GM18951 (cell line): ENCODE data around the gene CMTM8.

Experiments
- POLR2A ChIP-seq: IDR thresholded peaks from 4 replicates; pipeline ENCODE4 v1.6.1; 2011; ENCODE audit warnings: mild to moderate bottlenecking; ENCODE audit not compliant: insufficient read length, insufficient read depth; ENCODE audit errors: extremely low read depth
- in situ Hi-C: fragments of 300-500 bp; cut with MboI; formaldehyde crosslinking; loops from one replicate; pipeline ENCODE4 v1.12.0; 2022; ENCODE audit warnings: low sequenced_read_pairs, mixed read lengths, inconsistent platforms; ENCODE audit not compliant: unreplicated experiment

CMTM8 gene

GRCh38 chr3:32325927-32326326 is 87.4 kb downstream of the CMTM8 start:
- no peak for TF ChIP-seq POLR2A
- in situ Hi-C loops, result no loop called here

DNA sequence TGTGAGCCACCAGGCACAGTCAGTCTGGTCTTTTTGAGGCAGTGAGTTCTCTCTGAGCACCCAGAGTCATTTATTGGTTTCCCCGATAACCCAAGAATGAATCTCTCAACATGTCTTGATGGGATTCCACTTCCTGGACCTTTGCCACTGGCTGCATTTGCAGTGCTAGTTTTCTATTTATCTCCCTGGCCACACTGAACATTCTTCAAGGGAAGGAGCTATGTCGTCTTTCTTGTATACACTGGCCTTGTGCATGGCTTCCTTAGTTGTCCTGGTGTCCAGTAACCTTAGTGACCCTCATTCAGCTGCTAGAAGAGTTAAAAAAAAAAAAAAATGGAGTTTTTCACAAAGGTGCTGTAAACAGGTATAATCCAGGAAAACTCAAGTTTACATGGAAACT is 88.3 kb downstream of the CMTM8 start:
- no peak for TF ChIP-seq POLR2A
- in situ Hi-C loops, result no loop called here

GRCh38 chr3:32334675-32335074 is 96.2 kb downstream of the CMTM8 start:
- no peak for TF ChIP-seq POLR2A
- in situ Hi-C loops, result no loop called here

DNA sequence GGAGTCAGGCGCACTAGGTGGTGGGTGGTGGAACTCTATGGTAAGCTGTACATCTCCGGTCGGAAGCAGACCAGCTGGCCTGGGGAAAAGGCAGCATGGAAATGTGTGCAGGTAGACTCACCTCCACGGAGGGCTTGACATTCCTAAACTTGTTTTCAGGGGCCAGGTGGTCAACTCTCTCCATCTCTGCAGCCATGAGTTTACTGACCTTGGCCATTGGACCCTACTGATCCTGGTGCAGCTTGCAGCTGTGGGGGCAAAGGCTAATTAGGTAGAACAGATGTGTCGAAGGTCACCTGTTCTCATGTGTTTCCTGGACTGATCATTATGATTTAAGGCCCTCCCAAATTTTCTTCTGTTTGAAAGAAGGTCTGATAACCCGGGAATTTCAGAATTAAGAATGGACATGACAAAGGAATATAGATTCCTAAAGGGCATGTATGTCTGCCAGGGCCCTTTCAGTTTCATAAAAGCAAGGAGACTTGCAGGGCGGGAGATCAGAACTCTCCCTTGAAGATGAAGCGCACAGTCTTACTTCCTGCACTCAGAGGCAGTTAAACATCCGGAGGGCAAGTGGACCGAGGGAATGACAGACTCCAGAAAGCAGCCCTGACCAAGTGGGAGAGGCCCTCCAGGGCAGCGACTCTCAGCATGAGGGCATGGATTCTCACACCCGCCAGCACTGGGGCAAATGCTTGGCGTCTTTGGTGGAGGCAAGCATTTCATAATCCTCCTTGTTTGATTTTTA is 97.1 kb downstream of the CMTM8 start:
- in situ Hi-C loops, result no loop called here
- no peak for TF ChIP-seq POLR2A

- in situ Hi-C loops, result no loop called here
- no peak for TF ChIP-seq POLR2A
Observed at GRCh38 chr3:32336113-32336498, 97.6 kb downstream of the CMTM8 start.

DNA sequence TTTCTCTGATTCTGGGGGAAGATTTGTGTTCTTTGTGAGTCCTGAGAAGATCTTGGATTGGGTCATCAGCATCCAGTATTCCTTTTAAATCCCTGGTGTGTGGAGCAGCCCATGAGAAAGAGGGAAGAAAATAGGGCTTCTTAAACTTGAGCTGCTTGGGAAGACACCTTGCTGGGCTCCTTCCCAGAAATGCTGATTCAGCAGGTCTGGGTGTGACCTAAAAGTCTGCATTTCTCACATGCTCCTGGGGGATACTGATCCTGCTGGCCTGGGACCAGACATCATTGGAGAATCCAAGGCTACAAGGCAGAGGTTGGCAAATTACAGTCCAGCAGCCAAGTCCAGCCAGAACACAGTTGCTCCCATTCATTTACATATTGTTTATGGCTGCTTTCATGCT is 99.0 kb downstream of the CMTM8 start:
- in situ Hi-C loops, result no loop called here
- TF ChIP-seq POLR2A, result no peak

DNA sequence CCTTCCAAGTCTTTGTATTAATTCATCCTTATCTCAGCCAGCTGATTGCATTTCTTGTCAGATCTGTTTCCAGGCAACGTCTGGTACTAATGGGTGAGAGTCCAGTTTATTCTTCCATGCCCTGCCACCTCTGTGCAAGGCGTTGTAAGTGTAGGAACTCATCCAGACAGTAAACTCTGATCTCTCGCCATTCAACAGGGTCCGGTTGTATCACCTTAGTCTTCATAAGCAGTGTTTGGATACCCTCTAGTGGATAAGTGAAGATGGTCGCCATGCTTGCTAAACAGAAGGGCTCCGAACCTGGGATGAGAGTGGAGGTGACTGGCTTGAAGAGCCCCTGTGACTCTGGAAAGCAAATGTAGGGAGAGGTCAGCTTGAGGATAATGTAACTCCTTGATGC is 101.6 kb downstream of the CMTM8 start:
- in situ Hi-C loops, result no loop called here
- no peak for TF ChIP-seq POLR2A

GRCh38 chr3:32340611-32341365 is 102.3 kb downstream of the CMTM8 start:
- in situ Hi-C loops, result no loop called here
- no peak for TF ChIP-seq POLR2A

- in situ Hi-C loops, result no loop called here
- no peak for TF ChIP-seq POLR2A
Observed at GRCh38 chr3:32347343-32348125, 109.1 kb downstream of the CMTM8 start.

- TF ChIP-seq POLR2A, result no peak
- in situ Hi-C loops, result no loop called here
Observed at GRCh38 chr3:32349184-32349583, 110.7 kb downstream of the CMTM8 start.

DNA sequence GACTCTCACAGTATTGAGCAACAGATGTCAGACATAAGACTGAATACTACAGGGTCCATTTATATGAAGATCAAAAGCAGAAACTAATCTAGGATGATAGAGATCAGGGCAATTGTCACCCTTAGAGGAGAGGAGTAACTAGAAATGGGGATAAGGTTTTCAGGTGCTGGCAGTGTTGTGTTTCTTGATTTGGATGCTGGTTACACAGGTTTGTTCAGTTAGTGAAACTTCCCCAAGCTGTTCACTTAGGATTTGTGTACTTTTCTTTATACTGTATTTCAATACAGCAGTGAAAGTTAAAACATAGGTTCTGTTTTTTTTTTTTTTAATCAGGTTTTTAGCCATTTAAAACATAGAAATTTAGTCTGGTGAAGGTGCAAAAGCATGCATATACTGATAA is 114.1 kb downstream of the CMTM8 start:
- in situ Hi-C loops, result no loop called here
- TF ChIP-seq POLR2A, result no peak

DNA sequence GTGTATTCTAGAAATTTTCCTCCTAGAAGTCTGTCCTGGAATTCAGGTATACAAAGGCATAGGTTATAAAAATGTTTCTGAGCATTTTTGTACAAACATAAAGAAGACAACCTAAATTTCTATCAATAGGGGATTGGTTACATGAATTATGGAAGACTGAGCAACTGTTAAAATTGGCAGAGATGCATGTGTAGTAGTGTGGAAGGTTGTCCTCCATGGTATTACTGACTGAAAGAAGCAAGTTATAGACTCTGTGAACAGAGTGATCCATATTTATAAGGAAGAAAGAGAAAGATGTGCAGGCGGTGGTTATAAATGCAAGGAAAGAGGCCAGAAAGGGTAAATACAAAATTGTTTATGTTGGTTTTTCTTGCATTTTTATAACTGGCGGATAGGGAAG is 114.9 kb downstream of the CMTM8 start:
- in situ Hi-C loops, result no loop called here
- no peak for TF ChIP-seq POLR2A

- in situ Hi-C loops, result no loop called here
- no peak for TF ChIP-seq POLR2A
Observed at GRCh38 chr3:32354362-32354778, 115.9 kb downstream of the CMTM8 start.
